HCT116 (cell line): ENCODE measurements around the gene C15orf39. TPM values are rescaled to one million over a fixed set of nuclear protein-coding genes. Genes with fewer than 3 reads are reported as not detected.

Source experiments
- ATAC-seq: fragments of 200-7000 bp; cut with Tn5 transposase; 2 replicates; pipeline ENCODE4 v1.9.1; 2020; ENCODE audit warnings: mild to moderate bottlenecking, moderate library complexity
- BruUV-seq: library from RNA; stranded (reverse); fragments of 400-500 nt; replicated peaks from 2 replicates; lab custom pipeline; 2021; lab: Mats Ljungman, UMichigan
- CTCF ChIA-PET: fragments of 300-600 bp; sonication (Branson Sonifier 250); formaldehyde crosslinking; loops from one replicate; lab custom pipeline; 2021; ENCODE audit warnings: antibody characterized with exemption; lab: Charles Lee
- POLR2A ChIA-PET: fragments of 300-600, 350-600 bp; sonication (Branson Sonifier 250); formaldehyde crosslinking; loops from one replicate; lab custom pipeline; 2021; ENCODE audit warnings: antibody characterized with exemption; lab: Charles Lee
- RAD21 ChIA-PET, 2 experiments: fragments of 300-600 bp; sonication (Branson Sonifier 250); formaldehyde crosslinking; loops; one replicate each; lab custom pipeline; 2023; ENCODE audit warnings: low total read pairs in 2 of 2; ENCODE audit not compliant: uncharacterized antibody in 2 of 2, unreplicated experiment in 2 of 2, low non-redundant PET in 1 of 2; lab: Charles Lee
- DNase-seq: peaks from one replicate; pipeline ENCODE4 v3.0.0-alpha.2; 2010; ENCODE audit warnings: low read depth, low spot score
- H2AFZ ChIP-seq: fragments of 200-600 bp; shearing (Covaris generic), sonication (generic); 2 replicates; pipeline ENCODE4 v1.6.1; 2017; ENCODE audit warnings: low read depth, mixed run types, mixed read lengths, antibody characterized with exemption, low read length; ENCODE audit not compliant: poor library complexity, severe bottlenecking
- H3K27ac ChIP-seq: 2 replicates; pipeline ENCODE4 v1.5.1; 2012; ENCODE audit warnings: low read depth, low read length
- H3K27me3 ChIP-seq: fragments of 200-600 bp; sonication (generic); 2 replicates; pipeline ENCODE4 v1.6.1; 2016; ENCODE audit warnings: mixed run types, low read length, mixed read lengths; ENCODE audit not compliant: insufficient read depth
- H3K36me3 ChIP-seq, 2 experiments: fragments of 200-500 bp in 1 of 2; fragments of 200-600 bp in 1 of 2; sonication (Bioruptor generic) in 1 of 2; sonication (generic) in 1 of 2; 2 replicates each; pipeline versions ENCODE4 v1.5.1 to v1.6.1; 2014 to 2016; ENCODE audit warnings: low read length in 2 of 2, inconsistent platforms in 1 of 2, mixed read lengths in 1 of 2, mixed run types in 1 of 2; ENCODE audit not compliant: insufficient read depth in 2 of 2, control insufficient read depth in 1 of 2
- H3K4me1 ChIP-seq, 2 experiments: fragments of 200-600 bp in 1 of 2; sonication (generic) in 1 of 2; 2 replicates each; pipeline versions ENCODE4 v1.5.1 to v1.6.1; 2012 to 2017; ENCODE audit warnings: low read length in 2 of 2, inconsistent platforms in 1 of 2, mild to moderate bottlenecking in 1 of 2, mixed read lengths in 1 of 2, mixed run types in 1 of 2, moderate library complexity in 1 of 2; ENCODE audit not compliant: insufficient read depth in 2 of 2, control insufficient read depth in 1 of 2
- H3K4me2 ChIP-seq: fragments of 200-600 bp; sonication (generic); 2 replicates; pipeline ENCODE4 v1.6.1; 2017; ENCODE audit warnings: mixed run types, low read length, mixed read lengths
- H3K4me3 ChIP-seq, 2 experiments: fragments of 200-600 bp in 1 of 2; sonication (generic) in 1 of 2; replicated peaks in 1 of 2; 2 replicates each; pipeline ENCODE4 v1.5.1; 2011 to 2016; ENCODE audit warnings: low read length in 2 of 2, control low read depth in 1 of 2, low read depth in 1 of 2, mild to moderate bottlenecking in 1 of 2, mixed read lengths in 1 of 2, mixed run types in 1 of 2
- H3K79me2 ChIP-seq: fragments of 200-600 bp; sonication (generic); 2 replicates; pipeline ENCODE4 v1.6.1; 2017; ENCODE audit warnings: mild to moderate bottlenecking, mixed run types, low read length, moderate library complexity, mixed read lengths; ENCODE audit not compliant: insufficient read depth
- H3K9ac ChIP-seq: fragments of 200-600 bp; sonication (generic); 2 replicates; pipeline ENCODE4 v1.6.1; 2016; ENCODE audit warnings: low read length, mixed read lengths
- H3K9me2 ChIP-seq: fragments of 200-600 bp; sonication (generic), shearing (Covaris generic); 2 replicates; pipeline ENCODE4 v1.6.1; 2017; ENCODE audit warnings: mixed run types, mild to moderate bottlenecking, moderate library complexity; ENCODE audit not compliant: insufficient read depth
- H3K9me3 ChIP-seq, 2 experiments: fragments of 200-500 bp in 1 of 2; fragments of 200-600 bp in 1 of 2; sonication (Bioruptor generic) in 1 of 2; sonication (generic) in 1 of 2; 2 replicates each; pipeline ENCODE4 v1.6.1; 2014 to 2017; ENCODE audit warnings: low read length in 2 of 2, mixed read lengths in 2 of 2, inconsistent platforms in 1 of 2, low read depth in 1 of 2, mild to moderate bottlenecking in 1 of 2, mixed run types in 1 of 2, moderate library complexity in 1 of 2; ENCODE audit not compliant: control insufficient read depth in 1 of 2, insufficient read depth in 1 of 2
- H4K20me1 ChIP-seq: fragments of 200-600 bp; sonication (generic), shearing (Covaris generic); 2 replicates; pipeline ENCODE4 v1.6.1; 2017; ENCODE audit warnings: mixed run types, mild to moderate bottlenecking, moderate library complexity; ENCODE audit not compliant: insufficient read depth
- ELF1 ChIP-seq: IDR thresholded peaks from 2 replicates; pipeline ENCODE4 v1.6.1; 2012; ENCODE audit warnings: low read depth, borderline replicate concordance
- FOSL1 ChIP-seq: IDR thresholded peaks from 2 replicates; pipeline ENCODE4 v1.6.1; 2012; ENCODE audit warnings: low read depth
- JUND ChIP-seq: IDR thresholded peaks from 2 replicates; pipeline ENCODE4 v1.6.1; 2012
- POLR2A ChIP-seq: IDR thresholded peaks from 2 replicates; pipeline ENCODE4 v1.7.0; 2011; ENCODE audit warnings: borderline replicate concordance; ENCODE audit not compliant: insufficient read depth, insufficient read length; ENCODE audit errors: extremely low read depth
- POLR2AphosphoS5 ChIP-seq: IDR thresholded peaks from 2 replicates; pipeline ENCODE4 v1.6.1; 2011; ENCODE audit warnings: mild to moderate bottlenecking, low read depth, low read length, moderate library complexity
- RAD21 ChIP-seq: IDR thresholded peaks from 2 replicates; pipeline ENCODE4 v1.6.1; 2012; ENCODE audit warnings: low read depth, mild to moderate bottlenecking
- SP1 ChIP-seq: IDR thresholded peaks from 2 replicates; pipeline ENCODE4 v1.6.1; 2012; ENCODE audit warnings: low read depth
- SRF ChIP-seq: IDR thresholded peaks from 2 replicates; pipeline ENCODE4 v1.6.1; 2012; ENCODE audit warnings: low read depth
- TCF7L2 ChIP-seq: IDR thresholded peaks from 2 replicates; pipeline ENCODE4 v1.7.0; 2011; ENCODE audit warnings: borderline replicate concordance, inconsistent platforms; ENCODE audit not compliant: insufficient read depth, insufficient read length; ENCODE audit errors: extremely low read depth
- YY1 ChIP-seq: IDR thresholded peaks from 2 replicates; pipeline ENCODE4 v1.6.1; 2011; ENCODE audit warnings: low read length, low read depth, moderate library complexity, mild to moderate bottlenecking; ENCODE audit not compliant: insufficient replicate concordance; ENCODE audit errors: extremely low read depth
- ZFX ChIP-seq: fragments of 450-650 bp; IDR thresholded peaks from 2 replicates; pipeline ENCODE4 v1.6.1; 2017
- ZNF274 ChIP-seq: fragments of 200-500 bp; sonication (Bioruptor generic); IDR thresholded peaks from 2 replicates; pipeline ENCODE4 v1.6.1; 2014; ENCODE audit warnings: mild to moderate bottlenecking, low read depth, low read length, inconsistent platforms
- intact Hi-C: fragments of 100-400 bp; cut with micrococcal nuclease; formaldehyde crosslinking; loops from 2 replicates; pipeline ENCODE4 v1.10.0; 2022
- total RNA-seq: library from RNA; stranded (reverse); gene quantifications from one replicate; pipeline ENCODE4 v1.2.1, GENCODE V29; 2021; ENCODE audit not compliant: unreplicated experiment
- TF ChIP-seq, protein P1 (sequence below), 3 experiments: fragments of 200-600 bp in 1 of 3; sonication (generic) in 1 of 3; IDR thresholded peaks in 2 of 3; conservative IDR thresholded peaks in 1 of 3; 2 replicates each; pipeline ENCODE4 v1.5.1; 2012 to 2017; ENCODE audit warnings: low read depth in 2 of 3, low read length in 2 of 3, antibody characterized with exemption in 1 of 3, borderline replicate concordance in 1 of 3, control low read depth in 1 of 3, mild to moderate bottlenecking in 1 of 3, mixed read lengths in 1 of 3, mixed run types in 1 of 3, moderate library complexity in 1 of 3; ENCODE audit not compliant: insufficient read depth in 1 of 3
- TF ChIP-seq, protein P2 (sequence below): IDR thresholded peaks from 2 replicates; pipeline ENCODE4 v1.6.1; 2012; ENCODE audit warnings: low read depth
- TF ChIP-seq, protein P3 (sequence below): IDR thresholded peaks from 2 replicates; pipeline ENCODE4 v1.6.1; 2012

The C15orf39 gene
- total RNA-seq, 1 experiment from 2014 or later: 29.3 TPM

DNA sequence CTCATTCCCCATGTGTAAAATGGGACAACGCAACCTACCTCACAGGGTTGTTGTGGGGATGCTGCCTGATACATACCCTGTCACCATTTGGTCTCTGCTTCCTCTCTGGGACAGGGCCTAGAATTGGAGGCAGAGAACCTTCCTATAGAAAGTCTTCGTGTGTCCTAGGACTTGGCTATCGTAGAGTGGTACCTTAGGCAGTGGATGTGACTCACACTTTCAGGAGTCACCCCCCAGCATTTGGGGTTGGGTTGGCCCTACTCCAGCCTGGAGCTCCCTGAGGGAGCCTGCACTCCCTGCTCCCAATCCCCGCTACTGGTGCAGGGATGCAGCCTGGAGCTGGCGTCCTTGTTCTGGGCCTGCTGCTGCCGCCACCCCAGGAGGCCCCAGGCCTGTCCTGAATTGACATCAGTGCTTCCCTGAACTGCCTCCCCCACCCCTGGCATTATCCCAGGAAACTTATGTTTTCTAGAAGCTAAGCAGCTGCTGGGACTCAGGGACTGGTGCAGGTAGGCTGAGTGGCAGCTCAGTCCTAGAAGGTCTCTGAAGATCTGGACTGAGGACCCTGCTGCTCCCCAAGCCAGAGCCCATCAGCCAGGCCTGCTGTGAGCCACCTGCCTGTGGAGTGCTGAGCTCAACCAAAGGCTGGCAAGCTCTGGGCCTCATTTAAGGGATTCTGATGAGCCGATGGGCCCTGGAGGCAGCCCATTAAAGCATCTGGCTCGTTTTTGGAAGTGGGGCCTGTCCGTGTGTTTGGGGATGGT, 9.9 kb downstream of the C15orf39 start:
- no peak overlapping the region for H2AFZ ChIP-seq
- peaks cover 59% of the 10 kb centered on the region for H3K79me2 ChIP-seq
- no peak overlapping the region for H3K4me3 ChIP-seq
- RAD21 ChIA-PET: no interaction called here
- H4K20me1 ChIP-seq: peaks cover 18% of the 10 kb centered on the region; the same call in 1 of the 2 replicates
- H3K9ac ChIP-seq: no peak overlapping the region
- ATAC-seq (no peak), DNase-seq (no peak)
- CTCF ChIA-PET: no interaction called here
- intact Hi-C loops: no loop called here
- H3K9me3 ChIP-seq: no peaks in the 10 kb centered on the region
- H3K27me3 ChIP-seq: no peaks in the 10 kb centered on the region
- TF ChIP-seq POLR2AphosphoS5: no peak
- TF ChIP-seq YY1: no peak
- TF ChIP-seq, protein P1, sequence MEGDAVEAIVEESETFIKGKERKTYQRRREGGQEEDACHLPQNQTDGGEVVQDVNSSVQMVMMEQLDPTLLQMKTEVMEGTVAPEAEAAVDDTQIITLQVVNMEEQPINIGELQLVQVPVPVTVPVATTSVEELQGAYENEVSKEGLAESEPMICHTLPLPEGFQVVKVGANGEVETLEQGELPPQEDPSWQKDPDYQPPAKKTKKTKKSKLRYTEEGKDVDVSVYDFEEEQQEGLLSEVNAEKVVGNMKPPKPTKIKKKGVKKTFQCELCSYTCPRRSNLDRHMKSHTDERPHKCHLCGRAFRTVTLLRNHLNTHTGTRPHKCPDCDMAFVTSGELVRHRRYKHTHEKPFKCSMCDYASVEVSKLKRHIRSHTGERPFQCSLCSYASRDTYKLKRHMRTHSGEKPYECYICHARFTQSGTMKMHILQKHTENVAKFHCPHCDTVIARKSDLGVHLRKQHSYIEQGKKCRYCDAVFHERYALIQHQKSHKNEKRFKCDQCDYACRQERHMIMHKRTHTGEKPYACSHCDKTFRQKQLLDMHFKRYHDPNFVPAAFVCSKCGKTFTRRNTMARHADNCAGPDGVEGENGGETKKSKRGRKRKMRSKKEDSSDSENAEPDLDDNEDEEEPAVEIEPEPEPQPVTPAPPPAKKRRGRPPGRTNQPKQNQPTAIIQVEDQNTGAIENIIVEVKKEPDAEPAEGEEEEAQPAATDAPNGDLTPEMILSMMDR (IDR thresholded peaks at IDR 0.05 in 2 of 3, conservative IDR thresholded peaks at IDR 0.05 in 1 of 3; ENCODE audit: borderline replicate concordance in 1 of 3, insufficient read depth in 1 of 3, low read depth in 2 of 3, low read length in 2 of 3): no peak
- TF ChIP-seq FOSL1: no peak
- no peak for TF ChIP-seq TCF7L2
- TF ChIP-seq SRF: no peak
- TF ChIP-seq, protein P2, sequence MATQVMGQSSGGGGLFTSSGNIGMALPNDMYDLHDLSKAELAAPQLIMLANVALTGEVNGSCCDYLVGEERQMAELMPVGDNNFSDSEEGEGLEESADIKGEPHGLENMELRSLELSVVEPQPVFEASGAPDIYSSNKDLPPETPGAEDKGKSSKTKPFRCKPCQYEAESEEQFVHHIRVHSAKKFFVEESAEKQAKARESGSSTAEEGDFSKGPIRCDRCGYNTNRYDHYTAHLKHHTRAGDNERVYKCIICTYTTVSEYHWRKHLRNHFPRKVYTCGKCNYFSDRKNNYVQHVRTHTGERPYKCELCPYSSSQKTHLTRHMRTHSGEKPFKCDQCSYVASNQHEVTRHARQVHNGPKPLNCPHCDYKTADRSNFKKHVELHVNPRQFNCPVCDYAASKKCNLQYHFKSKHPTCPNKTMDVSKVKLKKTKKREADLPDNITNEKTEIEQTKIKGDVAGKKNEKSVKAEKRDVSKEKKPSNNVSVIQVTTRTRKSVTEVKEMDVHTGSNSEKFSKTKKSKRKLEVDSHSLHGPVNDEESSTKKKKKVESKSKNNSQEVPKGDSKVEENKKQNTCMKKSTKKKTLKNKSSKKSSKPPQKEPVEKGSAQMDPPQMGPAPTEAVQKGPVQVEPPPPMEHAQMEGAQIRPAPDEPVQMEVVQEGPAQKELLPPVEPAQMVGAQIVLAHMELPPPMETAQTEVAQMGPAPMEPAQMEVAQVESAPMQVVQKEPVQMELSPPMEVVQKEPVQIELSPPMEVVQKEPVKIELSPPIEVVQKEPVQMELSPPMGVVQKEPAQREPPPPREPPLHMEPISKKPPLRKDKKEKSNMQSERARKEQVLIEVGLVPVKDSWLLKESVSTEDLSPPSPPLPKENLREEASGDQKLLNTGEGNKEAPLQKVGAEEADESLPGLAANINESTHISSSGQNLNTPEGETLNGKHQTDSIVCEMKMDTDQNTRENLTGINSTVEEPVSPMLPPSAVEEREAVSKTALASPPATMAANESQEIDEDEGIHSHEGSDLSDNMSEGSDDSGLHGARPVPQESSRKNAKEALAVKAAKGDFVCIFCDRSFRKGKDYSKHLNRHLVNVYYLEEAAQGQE: no peak
- TF ChIP-seq ZFX: no peak
- TF ChIP-seq, protein P3, sequence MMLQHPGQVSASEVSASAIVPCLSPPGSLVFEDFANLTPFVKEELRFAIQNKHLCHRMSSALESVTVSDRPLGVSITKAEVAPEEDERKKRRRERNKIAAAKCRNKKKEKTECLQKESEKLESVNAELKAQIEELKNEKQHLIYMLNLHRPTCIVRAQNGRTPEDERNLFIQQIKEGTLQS: no peak
- no peak for TF ChIP-seq JUND
- TF ChIP-seq POLR2A: no peak
- no peak for TF ChIP-seq RAD21
- TF ChIP-seq SP1: no peak
- no peak for TF ChIP-seq ZNF274
- TF ChIP-seq ELF1: no peak
- TF ChIP-seq, all 23 proteins: peak for 0
- no peaks in the 10 kb centered on the region for H3K4me1 ChIP-seq
- H3K36me3 ChIP-seq: peaks cover 35 to 63% of the 10 kb centered on the region in 2 experiments; a peak in 3 of 4 replicates
- POLR2A ChIA-PET: no interaction called here
- H3K27ac ChIP-seq: no peak overlapping the region
- no peak overlapping the region for H3K4me2 ChIP-seq
- no peaks in the 10 kb centered on the region for H3K9me2 ChIP-seq
- no TSS peak for BruUV-seq
